Dendritic cell treated with granulocyte-macrophage colony-stimulating factor and Interleukin-4, amounts not matched to agents 40 ng/mL and 50 ng/mL, for 4 days (primary cell): ENCODE measurements around the gene OVAAL.

Experiments
- H3K27ac Mint-ChIP-seq: one replicate; pipeline ENCODE4 v1.8.0; 2022; ENCODE audit warnings: mild to moderate bottlenecking, mixed read lengths
- H3K27me3 Mint-ChIP-seq: one replicate; pipeline ENCODE4 v1.8.0; 2022; ENCODE audit warnings: mild to moderate bottlenecking, mixed read lengths
- H3K36me3 Mint-ChIP-seq: one replicate; pipeline ENCODE4 v1.8.0; 2022; ENCODE audit warnings: low read depth, mixed read lengths
- H3K4me1 Mint-ChIP-seq: one replicate; pipeline ENCODE4 v1.8.0; 2022; ENCODE audit warnings: low read depth, mixed read lengths
- H3K4me3 Mint-ChIP-seq: one replicate; pipeline ENCODE4 v1.8.0; 2022; ENCODE audit warnings: mild to moderate bottlenecking, moderate library complexity, mixed read lengths
- H3K9me3 Mint-ChIP-seq: one replicate; pipeline ENCODE4 v1.8.0; 2022; ENCODE audit warnings: mixed read lengths
- intact Hi-C: fragments of 100-400 bp; cut with micrococcal nuclease; formaldehyde crosslinking; loops from one replicate; pipeline ENCODE4 v1.15.0; 2022

Gene OVAAL

DNA sequence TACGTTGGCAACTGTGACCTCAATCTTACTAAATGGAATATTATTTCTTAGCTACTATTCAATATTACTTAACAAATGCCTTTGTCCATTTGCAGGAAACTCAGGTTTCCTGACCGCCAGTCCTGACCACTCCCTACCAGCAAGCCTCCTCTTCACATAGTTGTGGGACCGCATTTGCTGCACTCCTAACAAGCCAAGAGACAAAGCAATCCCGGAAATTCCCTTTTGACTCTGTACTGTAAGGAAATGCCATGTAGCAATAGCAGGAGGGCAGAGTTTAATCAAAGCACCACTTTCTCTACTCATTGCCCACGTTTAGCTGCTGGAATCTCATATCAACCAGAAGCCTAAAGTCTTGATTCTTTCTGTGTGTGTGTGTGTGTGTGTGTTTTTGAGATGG, 28.3 kb upstream of the OVAAL start:
- Mint-ChIP-seq H3K9me3 (no peaks in the 10 kb centered on the region), H3K27me3 (peaks cover 4% of the 10 kb centered on the region), H3K4me1 (peaks cover 3% of the 10 kb centered on the region), H3K4me3 (no peak overlapping the region), H3K27ac (no peak overlapping the region), H3K36me3 (no peaks in the 10 kb centered on the region)
- intact Hi-C loops = loop anchor here (5.0 kb wide), 2 partner anchors 332 to 637 kb away; no protein-coding TSS in a partner anchor

DNA sequence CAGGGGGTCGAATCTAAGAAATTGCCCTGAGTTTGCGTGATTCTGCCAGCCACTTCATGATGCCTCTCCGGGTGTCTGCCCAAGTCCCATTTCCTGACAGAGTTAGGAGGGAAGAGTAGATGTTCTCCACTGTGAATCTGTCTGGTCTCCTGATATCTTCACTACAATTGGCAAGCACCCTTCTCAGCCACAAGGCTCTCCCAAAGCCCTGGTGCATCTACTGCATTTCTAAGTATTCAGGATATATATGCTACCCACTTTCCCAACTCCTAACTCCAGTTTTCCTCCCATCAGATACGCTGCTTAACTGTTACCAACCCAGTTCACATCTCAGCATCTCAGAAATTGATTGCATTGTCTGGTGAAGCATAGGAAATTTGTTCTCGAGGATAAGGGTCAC, 25.9 kb upstream of the OVAAL start:
- Mint-ChIP-seq H3K27ac (no peak overlapping the region), H3K9me3 (no peaks in the 10 kb centered on the region), H3K27me3 (peaks cover 4% of the 10 kb centered on the region), H3K4me1 (no peaks in the 10 kb centered on the region), H3K4me3 (no peak overlapping the region), H3K36me3 (no peaks in the 10 kb centered on the region)
- intact Hi-C loops = loop anchor here (2.0 to 5.0 kb wide), 3 partner anchors 100 to 634 kb away; partner anchors contain the start of gene XPR1

DNA sequence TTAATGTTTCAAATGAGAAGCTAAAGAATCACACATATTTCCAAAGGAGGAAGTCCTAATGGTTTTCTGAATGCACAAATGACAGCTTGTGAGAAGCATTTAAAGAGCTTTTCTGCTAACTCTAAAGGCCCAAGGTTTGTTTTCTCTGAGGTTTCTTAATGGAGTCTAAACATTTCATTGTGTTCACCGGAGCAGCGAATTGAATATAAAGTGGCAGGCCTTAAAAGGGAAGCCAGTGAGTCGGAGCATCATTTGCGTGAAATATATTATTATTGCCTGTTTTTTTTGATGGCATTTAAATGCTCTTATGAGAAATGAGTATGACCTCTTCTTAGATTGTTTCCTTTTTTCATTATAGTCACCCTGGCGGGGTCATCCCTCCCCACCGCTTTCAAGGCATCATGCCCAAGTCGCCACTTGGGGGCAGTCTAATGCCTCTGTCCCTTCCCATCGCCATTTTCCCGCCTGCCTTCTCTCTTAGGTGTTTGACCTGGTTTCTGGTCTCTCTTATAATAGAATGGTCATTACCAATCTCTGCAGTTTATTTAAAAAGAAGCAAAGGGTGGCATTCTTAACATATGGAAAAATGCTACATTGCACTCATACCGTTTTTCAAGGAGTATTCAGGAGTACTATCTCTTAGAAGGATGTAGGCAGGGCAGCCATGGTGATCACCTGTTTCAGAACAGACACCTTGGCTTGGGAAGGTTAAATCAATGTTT, 25.3 kb upstream of the OVAAL start:
- Mint-ChIP-seq H3K27ac (no peak overlapping the region), H3K4me3 (no peak overlapping the region), H3K9me3 (no peaks in the 10 kb centered on the region), H3K36me3 (no peaks in the 10 kb centered on the region), H3K4me1 (no peaks in the 10 kb centered on the region), H3K27me3 (peaks cover 4% of the 10 kb centered on the region)
- intact Hi-C loops = loop anchor here (2.0 to 5.0 kb wide), 3 partner anchors 99 to 634 kb away; partner anchors contain the start of gene XPR1

DNA sequence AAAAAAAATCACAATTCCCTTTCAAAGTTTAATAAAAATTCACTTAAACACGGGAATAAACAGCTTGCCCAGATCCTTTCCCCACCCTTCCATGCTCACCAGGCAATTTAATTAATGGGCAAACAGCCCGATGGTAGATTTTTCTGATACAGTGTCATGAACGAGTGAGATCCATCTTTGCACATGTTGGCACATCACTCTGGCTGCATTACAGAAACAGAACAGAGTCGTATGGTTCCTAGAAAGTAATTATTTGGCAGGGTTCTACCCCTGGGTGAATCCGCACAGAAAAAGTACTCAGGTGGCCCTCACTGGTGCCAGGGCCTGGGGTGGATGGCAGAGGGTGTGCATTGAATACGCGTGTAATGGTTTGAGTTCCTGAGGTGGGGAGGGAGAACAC, 24.6 kb upstream of the OVAAL start:
- Mint-ChIP-seq H3K9me3 (no peaks in the 10 kb centered on the region), H3K4me3 (no peak overlapping the region), H3K27ac (no peak overlapping the region), H3K4me1 (no peaks in the 10 kb centered on the region), H3K36me3 (no peaks in the 10 kb centered on the region), H3K27me3 (peaks cover 4% of the 10 kb centered on the region)
- intact Hi-C loops = loop anchor here (5.0 kb wide), 2 partner anchors 328 to 633 kb away; no protein-coding TSS in a partner anchor

DNA sequence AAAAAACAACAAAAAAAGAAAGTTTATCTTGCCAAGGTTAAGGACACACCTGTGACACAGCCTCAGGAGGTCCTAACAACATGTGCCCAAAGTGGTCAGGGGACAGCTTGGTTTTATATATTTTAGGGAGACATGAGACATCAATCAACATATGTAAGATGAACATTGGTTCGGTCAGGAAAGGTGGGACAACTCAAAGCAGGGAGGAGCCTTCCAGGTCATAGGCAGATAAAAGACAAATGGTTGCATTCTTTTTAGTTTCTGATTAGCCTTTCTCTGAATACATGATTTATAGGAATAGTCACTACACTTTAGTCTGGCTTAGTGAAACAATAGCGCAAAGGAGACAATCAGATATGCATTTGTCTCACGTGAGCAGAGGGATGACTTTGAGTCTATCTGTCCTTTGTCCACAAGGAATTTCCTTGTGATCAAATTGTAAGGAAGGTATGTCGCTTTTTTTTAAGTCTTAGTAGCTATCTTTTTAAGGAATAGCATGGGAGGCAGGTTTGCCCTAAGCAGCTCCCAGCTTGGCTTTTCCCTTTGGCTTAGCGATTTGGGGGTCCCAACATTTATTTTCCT, 23.3 kb upstream of the OVAAL start:
- H3K36me3 Mint-ChIP-seq = no peaks in the 10 kb centered on the region
- no peaks in the 10 kb centered on the region for H3K9me3 Mint-ChIP-seq
- intact Hi-C loops = no loop called here
- H3K4me1 Mint-ChIP-seq = no peaks in the 10 kb centered on the region
- no peak overlapping the region for H3K4me3 Mint-ChIP-seq
- H3K27me3 Mint-ChIP-seq = peaks cover 4% of the 10 kb centered on the region
- H3K27ac Mint-ChIP-seq = no peak overlapping the region

DNA sequence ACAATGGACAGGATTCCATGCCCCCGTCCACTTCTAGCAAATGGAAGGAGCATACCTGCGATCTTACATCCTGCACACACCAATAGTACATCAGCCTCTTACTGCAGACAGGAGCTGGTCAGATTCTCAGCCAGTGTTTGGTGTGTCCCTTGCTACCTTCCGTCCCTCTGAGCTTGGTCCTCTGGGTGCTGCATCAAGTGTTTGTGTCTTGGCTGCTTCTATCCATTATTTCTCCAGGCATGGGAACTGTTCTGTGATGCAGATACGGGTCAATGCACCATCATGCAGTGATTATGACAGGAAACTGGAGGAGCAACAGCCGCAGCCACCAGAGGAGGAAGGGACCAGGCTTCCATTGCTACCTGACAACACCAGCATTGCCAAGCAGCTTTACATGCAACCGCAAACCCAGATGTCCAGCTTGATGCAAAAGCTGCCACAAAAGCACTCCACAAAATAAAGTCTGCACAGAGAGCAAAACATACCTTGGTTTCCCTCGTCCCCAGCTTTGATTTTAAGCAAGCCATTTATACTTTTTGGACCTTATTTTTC, 21.9 kb upstream of the OVAAL start:
- H3K36me3 Mint-ChIP-seq = no peaks in the 10 kb centered on the region
- H3K4me1 Mint-ChIP-seq = no peaks in the 10 kb centered on the region
- H3K9me3 Mint-ChIP-seq = no peaks in the 10 kb centered on the region
- H3K27ac Mint-ChIP-seq = no peak overlapping the region
- H3K4me3 Mint-ChIP-seq = no peak overlapping the region
- H3K27me3 Mint-ChIP-seq = peaks cover 4% of the 10 kb centered on the region
- intact Hi-C loops = no loop called here

DNA sequence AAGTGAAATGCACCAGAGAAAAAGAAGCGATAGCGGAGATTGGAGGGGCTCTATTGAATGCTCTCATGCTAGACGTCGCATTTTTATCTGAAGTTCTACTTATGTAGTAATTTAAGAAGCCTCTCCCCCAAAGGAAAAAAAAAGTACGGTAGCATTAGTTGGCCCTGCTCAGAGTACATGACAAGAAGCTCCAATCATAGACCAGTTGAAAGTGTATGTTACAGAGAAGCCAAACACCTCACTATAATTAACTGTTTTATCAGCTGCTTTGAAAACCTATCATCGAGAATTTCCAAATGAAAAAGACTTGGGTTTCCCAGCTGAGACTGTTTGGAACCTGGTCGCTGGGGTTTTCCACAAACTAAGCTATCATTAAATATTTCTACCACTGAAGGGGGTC, 19.6 kb upstream of the OVAAL start:
- H3K4me1 Mint-ChIP-seq = no peaks in the 10 kb centered on the region
- H3K36me3 Mint-ChIP-seq = no peaks in the 10 kb centered on the region
- H3K27me3 Mint-ChIP-seq = peaks cover 4% of the 10 kb centered on the region
- intact Hi-C loops = no loop called here
- no peak overlapping the region for H3K27ac Mint-ChIP-seq
- H3K9me3 Mint-ChIP-seq = no peaks in the 10 kb centered on the region
- H3K4me3 Mint-ChIP-seq = no peak overlapping the region

DNA sequence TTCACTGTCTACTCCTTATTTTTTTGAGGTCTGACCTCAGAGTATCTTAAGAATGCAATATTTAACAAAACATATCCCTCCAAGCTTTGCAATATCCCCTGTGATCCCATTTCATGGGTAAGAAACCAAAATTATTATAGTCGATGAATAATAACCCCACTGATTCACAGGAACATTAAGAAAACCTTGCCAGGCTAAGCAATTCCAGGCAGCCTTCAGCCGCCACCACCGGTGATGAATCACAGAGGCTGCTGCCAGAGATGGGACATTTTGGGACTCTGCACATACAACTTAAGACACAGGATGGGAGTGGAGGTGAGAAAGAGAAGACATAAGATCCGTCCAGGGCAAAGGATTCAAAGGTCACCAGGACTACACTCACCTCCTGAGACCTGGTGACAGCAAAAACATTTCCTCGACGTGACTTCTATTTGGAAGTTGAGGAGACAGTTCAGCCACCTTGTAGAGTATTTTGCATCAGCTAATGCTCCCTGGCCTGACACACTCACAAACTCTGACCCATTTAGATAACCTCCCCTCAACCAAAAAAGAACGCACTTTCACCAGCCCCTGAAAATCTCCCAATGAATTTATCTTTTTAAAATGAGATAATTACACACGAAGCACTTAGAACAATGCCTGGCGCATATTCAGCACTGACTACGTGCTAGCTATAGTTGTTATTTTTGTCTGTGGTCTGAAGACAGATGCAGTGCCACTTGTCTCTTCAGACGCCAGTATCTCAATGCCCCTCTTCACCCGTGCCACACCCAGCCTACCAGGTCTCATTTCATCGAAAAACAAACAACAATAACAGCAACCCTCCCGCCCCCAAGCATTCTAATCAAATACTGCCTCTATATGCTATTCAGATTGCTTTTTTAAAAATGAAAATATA, 17.8 kb upstream of the OVAAL start:
- Mint-ChIP-seq H3K9me3 (no peaks in the 10 kb centered on the region), H3K36me3 (no peaks in the 10 kb centered on the region)

DNA sequence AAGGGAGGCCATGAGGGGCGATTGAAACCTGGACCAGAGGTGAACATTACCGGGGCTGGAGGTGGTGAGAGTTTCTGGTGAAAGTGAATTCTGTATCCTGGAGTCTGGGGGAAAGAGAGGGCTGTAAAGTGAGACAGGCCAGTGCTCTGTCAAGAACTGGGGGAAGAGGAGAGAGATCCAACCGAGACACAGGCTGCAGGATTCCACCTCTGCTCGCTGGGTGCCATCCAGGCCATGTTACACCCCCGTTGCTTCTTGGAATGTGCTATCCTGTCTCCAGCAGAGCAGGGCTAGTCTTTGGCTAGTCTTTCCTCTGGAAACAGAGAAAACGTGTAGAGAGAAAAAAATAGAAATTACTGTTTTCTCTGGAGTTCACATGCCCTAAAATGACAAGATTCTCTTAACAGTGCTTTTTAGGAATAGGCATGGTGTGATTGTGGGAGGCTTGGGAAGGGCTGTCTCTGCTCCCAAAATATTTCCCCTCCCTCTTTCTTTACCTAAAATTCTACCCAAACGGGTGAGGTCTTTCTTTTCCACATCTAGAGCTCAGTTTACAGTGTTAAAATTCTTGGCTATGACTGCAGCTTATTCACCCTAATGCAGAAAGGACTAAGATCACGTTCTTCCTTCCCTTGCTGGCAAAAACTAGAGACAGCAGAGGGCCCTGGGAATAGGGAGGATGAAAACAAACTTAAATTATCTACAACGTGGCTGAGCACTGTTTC, 16.5 kb upstream of the OVAAL start:
- no peaks in the 10 kb centered on the region for H3K27me3 Mint-ChIP-seq
- H3K4me1 Mint-ChIP-seq = no peaks in the 10 kb centered on the region
- H3K27ac Mint-ChIP-seq = no peak overlapping the region
- intact Hi-C loops = no loop called here
- no peaks in the 10 kb centered on the region for H3K36me3 Mint-ChIP-seq
- H3K9me3 Mint-ChIP-seq = no peaks in the 10 kb centered on the region
- no peak overlapping the region for H3K4me3 Mint-ChIP-seq

More for the DNA sequence above, 17.8 kb upstream of the OVAAL start:
- Mint-ChIP-seq H3K27me3 (peaks cover 1% of the 10 kb centered on the region), H3K4me1 (no peaks in the 10 kb centered on the region), H3K4me3 (no peak overlapping the region), H3K27ac (no peak overlapping the region)
- intact Hi-C loops = no loop called here

DNA sequence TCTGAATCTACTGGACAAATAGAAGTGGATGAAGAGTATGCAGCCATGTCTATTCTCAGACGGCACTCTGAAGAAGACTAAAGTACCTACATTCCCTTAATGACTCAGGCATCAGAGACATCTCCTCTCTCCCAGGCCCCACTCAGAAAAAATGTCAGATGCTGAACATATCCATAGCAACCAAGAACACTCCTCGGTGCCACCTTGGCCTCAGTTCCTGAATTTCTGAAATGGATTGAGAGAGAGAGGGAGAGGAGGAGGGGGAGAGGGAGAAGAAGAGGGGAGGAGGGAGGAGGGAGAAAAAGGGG, 16.0 kb upstream of the OVAAL start:
- Mint-ChIP-seq H3K27ac (no peak overlapping the region), H3K4me1 (no peaks in the 10 kb centered on the region), H3K27me3 (no peaks in the 10 kb centered on the region), H3K4me3 (no peak overlapping the region), H3K9me3 (no peaks in the 10 kb centered on the region), H3K36me3 (no peaks in the 10 kb centered on the region)
- intact Hi-C loops = no loop called here

DNA sequence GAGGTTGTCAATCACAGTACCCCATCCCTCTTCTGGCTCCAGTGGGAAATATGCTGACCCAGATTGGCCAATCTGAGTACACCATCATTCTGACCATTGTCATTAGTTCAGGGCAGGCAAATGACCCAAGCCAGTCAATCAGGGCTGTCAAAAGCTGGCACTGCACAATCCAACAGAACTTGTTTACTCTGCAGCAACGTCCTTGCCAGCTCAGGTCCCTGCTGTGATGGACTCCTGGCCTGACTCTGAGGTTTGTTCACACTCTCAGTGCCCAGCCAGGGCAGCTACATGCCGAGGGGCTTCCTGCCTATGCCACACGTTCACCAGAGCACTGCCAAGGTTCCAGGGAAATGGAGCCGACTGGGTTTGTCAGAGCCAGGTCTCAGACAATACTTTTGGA, 14.7 kb upstream of the OVAAL start:
- intact Hi-C loops = no loop called here
- no peak overlapping the region for H3K27ac Mint-ChIP-seq
- no peak overlapping the region for H3K4me3 Mint-ChIP-seq
- H3K36me3 Mint-ChIP-seq = no peaks in the 10 kb centered on the region
- no peaks in the 10 kb centered on the region for H3K9me3 Mint-ChIP-seq
- H3K27me3 Mint-ChIP-seq = no peaks in the 10 kb centered on the region
- no peaks in the 10 kb centered on the region for H3K4me1 Mint-ChIP-seq

DNA sequence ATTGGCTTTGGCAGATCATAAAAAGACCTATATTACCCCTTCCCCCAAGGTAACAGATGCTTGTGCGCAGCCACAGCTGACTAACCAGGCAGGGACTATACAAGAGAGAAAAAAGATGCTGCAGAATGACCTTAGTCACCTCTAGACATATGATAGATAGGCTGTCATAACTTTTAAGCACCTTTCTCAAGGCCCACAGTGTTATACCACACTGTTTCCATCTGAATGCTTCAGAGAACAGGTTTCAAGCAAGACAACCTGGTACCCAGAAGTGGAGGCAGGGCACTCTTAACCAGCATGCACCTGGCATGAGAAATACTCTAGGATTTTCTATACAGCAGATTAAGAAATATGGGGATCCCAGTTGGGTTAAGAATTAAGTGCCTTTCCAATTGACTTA, 12.8 kb upstream of the OVAAL start:
- intact Hi-C loops = no loop called here
- Mint-ChIP-seq H3K4me3 (no peak overlapping the region), H3K27ac (no peak overlapping the region), H3K36me3 (no peaks in the 10 kb centered on the region), H3K9me3 (no peaks in the 10 kb centered on the region), H3K4me1 (no peaks in the 10 kb centered on the region), H3K27me3 (no peaks in the 10 kb centered on the region)

DNA sequence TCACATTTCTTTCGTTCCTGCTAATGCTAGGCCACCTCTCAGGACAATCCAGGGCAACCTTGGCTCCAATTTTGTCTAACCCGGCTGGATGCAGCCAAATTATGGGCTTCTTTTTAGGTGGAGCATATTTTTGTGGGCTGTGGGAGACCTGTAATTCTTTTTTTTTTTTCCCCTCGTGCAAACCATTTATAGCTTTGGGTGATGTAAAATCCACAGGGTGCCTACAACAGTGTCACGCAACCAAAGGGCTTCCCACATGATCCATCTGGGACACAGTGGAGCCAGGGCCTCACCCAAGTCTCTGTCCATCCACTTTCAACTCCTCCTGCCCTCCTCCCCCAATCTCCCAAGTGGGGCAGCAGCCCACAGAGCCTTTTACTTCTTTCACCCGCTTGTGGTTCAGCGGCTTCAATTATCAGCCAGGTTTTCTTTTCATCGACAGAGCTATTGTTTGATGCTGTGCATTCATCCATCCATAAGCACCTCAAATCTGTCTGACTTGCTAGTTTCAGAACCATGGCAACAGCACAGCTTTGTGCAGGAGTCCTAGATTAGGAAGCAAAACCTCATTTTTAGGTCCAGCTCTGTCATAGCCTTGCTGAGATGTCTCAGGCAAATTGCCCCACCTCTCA, 10.0 kb upstream of the OVAAL start:
- intact Hi-C loops = no loop called here
- H3K9me3 Mint-ChIP-seq = no peaks in the 10 kb centered on the region
- H3K27ac Mint-ChIP-seq = no peak overlapping the region
- no peaks in the 10 kb centered on the region for H3K27me3 Mint-ChIP-seq
- H3K36me3 Mint-ChIP-seq = no peaks in the 10 kb centered on the region
- no peaks in the 10 kb centered on the region for H3K4me1 Mint-ChIP-seq
- no peak overlapping the region for H3K4me3 Mint-ChIP-seq
